GM19372 (cell line): ENCODE results near the gene CEP164.

ENCODE experiments used
- ATAC-seq: cut with Tn5 transposase; IDR thresholded peaks from one replicate; pipeline ENCODE4 v1.9.1; 2021; ENCODE audit warnings: mild to moderate bottlenecking, low read depth, moderate library complexity; ENCODE audit not compliant: unreplicated experiment

The CEP164 gene

GRCh38 chr11:117457835-117458234, 130.2 kb downstream of the CEP164 start:
- ATAC-seq = no peak

- ATAC-seq = no peak
Measured at GRCh38 chr11:117458275-117459122, 130.8 kb downstream of the CEP164 start.

GRCh38 chr11:117459123-117459978, 131.7 kb downstream of the CEP164 start:
- no peak for ATAC-seq

GRCh38 chr11:117459979-117460300, 132.3 kb downstream of the CEP164 start:
- ATAC-seq = no peak

- no peak for ATAC-seq
Measured at GRCh38 chr11:117461396-117462182, 133.9 kb downstream of the CEP164 start.

GRCh38 chr11:117462183-117462863, 134.7 kb downstream of the CEP164 start:
- ATAC-seq = no peak

GRCh38 chr11:117462864-117463247, 135.2 kb downstream of the CEP164 start:
- ATAC-seq = no peak
